Stimulated activated naive CD4-positive, alpha-beta T cell treated with Interleukin-2 at 50 U/mL for 16 hours (primary cell): Measurements from ENCODE around the gene FLYWCH2.
"Not testable (repeated sequence)": the region's sequence is repeated elsewhere in the genome, so short reads cannot be mapped to it uniquely, and the experiment has no call there.

ENCODE experiments used
- DNase-seq: peaks from one replicate; lab custom pipeline; 2025; lab: John Stamatoyannopoulos, UW

Gene FLYWCH2

GRCh38 chr16:2912330-2913199 is 29.6 kb downstream of the FLYWCH2 start:
- DNase-seq, result peak; percentile 17

DNA sequence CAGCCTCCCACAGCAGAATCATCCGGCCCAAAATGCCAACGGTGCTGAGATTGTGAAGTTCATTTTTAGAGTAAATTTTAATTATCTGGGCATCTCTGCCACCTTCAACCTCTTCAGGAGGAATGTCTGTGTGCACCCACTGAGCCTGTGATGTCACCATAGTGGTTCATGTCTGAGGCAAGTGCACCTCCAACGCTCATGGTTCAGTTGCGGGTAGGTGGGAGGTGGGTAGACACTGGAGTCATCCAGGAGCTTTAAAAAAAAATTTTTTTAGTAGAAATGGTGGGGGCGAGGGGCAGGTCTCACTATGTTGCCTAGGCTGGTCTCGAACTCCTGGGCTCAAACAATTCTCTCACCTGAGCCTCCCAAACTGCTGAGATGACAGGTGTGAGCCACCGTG is 30.6 kb downstream of the FLYWCH2 start:
- peak; percentile 19 for DNase-seq

DNA sequence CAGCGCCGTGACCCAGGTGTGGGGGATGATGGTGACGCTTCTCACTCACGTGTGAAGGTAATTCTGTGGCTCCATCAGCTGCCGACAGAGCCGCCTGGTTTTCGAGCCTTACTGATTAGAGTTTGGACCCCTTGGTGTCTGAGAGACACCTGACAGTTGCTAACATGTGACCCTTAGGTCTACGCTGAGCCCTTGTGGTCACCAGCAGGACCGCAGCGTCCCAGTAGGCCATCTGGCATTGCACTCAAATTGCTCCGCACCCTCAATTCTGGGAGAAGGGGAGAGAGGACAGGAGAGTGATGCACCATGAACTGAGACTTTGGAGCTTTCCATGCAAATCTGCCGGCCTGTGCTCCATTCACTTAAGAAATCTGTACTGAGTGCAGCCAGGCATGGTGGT is 31.2 kb downstream of the FLYWCH2 start:
- no peak for DNase-seq

- no peak for DNase-seq
Measured at GRCh38 chr16:2915196-2915929, 32.3 kb downstream of the FLYWCH2 start.

DNA sequence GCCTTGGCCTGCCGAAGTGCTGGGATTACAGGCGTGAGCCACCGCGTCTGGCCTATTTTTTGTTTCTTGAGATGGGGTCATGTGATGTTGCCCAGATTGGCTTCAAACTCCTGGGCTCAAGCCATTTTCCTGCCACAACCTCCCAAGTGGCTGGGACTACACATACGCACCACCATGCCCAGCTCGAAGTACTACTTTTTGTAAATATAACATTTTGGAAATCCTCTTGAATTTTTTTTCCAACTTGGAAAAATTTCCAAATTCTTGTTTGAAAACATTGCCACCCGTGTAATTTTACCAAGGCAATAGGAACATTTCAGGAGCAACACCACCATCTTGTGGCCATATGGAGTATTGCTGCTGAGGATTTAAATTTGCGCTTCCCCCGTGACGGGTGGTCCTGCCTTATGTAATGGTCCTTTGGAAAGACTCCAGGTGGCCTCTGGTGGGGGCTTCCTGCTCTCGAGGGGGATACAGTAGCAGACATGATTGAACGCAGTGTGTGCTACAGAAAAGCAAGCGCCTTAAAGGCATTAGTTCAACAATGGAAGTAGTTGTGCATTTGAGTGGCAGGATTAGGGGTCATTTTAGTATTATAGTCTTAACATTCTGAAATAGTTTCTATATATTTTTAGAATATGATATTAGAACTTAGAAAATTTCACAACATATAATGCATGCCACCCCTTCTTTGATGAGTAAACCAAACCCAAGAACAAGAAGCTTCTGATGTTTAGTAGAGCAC is 36.7 kb downstream of the FLYWCH2 start:
- peak; percentile 29 for DNase-seq

GRCh38 chr16:2923481-2923880 is 40.5 kb downstream of the FLYWCH2 start:
- no peak for DNase-seq

DNA sequence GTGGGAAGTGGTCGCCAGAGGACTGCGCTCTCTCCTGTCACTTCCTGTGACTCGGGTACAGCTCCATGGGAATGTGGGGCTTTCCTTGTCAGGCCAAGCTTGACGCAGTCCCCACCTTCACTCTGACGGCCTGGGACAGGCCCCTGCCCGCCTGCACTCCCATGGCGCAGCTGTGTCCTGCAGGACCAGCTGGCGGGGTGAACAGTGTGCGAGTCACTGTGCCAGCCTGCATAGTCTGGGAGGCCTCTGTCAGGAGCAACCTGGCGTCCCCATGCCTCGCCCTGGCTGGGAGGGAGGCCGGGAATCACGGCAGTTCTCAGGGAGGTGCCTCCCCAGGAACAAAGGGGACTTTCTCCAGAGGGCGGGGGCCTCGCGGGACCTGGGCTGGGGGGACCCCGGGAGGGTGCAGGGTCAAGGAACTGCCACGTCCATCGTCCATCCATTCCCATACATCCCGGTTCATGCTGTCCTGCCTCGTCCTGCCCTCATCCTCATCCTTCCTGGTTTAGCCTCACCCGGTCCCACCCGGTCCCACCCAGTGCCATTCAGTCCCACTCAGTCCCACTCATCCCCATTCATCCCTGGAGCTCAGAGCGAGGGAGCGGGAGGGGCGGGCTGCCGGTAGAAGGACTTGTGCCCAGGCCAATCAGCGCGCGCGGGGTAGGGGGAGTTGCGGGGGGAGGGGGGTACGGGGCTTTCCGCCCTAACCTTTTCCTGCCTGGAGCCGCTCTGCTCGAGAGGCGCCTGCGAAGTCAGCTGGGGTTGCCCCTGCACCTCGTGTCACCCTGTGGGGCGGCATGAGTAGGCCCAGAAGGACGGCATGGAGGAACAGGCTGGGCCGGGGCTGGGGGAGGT is 42.1 kb downstream of the FLYWCH2 start:
- DNase-seq, result no peak

GRCh38 chr16:2925951-2926649 is 43.1 kb downstream of the FLYWCH2 start:
- no peak for DNase-seq

GRCh38 chr16:2926650-2926999 is 43.6 kb downstream of the FLYWCH2 start:
- no peak for DNase-seq

DNA sequence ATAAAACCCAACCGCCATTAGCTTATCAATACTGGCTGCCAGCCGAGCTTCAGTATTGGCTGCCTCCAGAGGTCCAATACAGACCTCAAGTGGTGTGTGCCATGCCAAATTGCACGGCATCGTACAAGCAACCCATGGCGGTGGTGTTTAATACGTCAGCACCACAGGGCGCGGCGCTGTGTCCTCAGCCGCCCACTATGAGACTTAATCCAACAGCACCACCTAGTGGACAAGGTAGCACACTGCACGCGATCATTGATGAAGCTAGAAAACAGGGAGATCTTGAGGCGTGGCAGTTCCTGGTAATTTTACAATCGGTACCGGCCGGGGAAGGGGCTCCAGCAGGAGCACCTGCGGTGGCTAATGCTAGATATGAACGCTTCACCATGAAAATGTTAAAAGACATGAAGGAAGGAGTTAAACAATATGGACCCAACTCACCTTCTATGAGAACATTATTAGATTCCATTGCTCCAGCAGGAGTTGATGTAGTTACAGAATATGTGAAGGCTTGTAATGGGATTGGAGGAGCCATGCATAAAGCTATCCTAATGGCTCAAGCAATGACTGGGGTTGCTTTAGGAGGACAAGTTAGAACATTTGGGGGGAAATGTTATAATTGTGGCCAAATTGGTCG is 44.1 kb downstream of the FLYWCH2 start:
- peak; percentile 82 for DNase-seq

DNA sequence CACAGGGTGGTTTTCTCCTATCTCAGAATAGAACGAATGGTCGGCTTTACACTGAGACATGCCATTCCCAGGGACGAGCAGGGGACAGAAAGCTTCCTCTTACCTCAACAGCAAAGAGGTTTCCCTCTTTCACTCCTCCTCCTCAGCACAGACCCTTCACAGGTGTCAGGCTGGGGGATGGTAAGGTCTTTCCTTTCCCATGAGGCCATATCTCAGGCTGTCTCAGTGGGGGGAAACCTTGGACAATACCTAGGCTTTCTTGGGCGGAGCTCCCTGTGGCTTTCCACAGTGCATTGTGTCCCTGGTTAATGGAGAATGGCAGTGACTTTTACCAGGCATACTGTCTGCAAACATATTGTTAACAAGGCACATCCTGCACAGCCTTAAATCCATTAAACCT is 45.1 kb downstream of the FLYWCH2 start:
- DNase-seq, result not testable (repeated sequence)

DNA sequence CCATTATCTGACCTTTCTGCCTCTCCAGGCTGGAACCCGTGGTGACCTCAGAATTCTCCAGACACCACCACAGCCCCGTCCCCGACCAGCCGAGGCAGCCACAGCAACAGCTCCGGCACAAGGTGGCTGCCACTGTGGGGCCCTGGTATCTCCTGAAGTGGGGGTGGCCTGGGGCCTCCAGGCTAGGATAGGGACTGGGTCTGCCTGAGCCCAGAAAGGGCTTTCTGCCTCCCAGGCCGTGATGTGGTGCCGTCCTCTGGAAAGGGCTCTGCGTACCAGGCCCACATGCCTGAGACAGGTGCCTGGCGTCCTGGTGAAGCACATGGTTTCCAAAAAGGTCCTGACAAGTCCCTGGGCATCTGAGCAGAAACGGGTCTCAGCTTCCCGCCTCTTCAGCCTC is 45.8 kb downstream of the FLYWCH2 start:
- DNase-seq, result no peak

GRCh38 chr16:2929693-2930092 is 46.7 kb downstream of the FLYWCH2 start:
- DNase-seq, result no peak

GRCh38 chr16:2930236-2930635 is 47.2 kb downstream of the FLYWCH2 start:
- DNase-seq, result no peak

GRCh38 chr16:2931231-2931914 is 48.4 kb downstream of the FLYWCH2 start:
- DNase-seq, result not testable (repeated sequence)

GRCh38 chr16:2933136-2933535 is 50.1 kb downstream of the FLYWCH2 start:
- DNase-seq, result no peak

GRCh38 chr16:2933701-2934100 is 50.7 kb downstream of the FLYWCH2 start:
- no peak for DNase-seq

GRCh38 chr16:2934450-2934849 is 51.4 kb downstream of the FLYWCH2 start:
- no peak for DNase-seq

DNA sequence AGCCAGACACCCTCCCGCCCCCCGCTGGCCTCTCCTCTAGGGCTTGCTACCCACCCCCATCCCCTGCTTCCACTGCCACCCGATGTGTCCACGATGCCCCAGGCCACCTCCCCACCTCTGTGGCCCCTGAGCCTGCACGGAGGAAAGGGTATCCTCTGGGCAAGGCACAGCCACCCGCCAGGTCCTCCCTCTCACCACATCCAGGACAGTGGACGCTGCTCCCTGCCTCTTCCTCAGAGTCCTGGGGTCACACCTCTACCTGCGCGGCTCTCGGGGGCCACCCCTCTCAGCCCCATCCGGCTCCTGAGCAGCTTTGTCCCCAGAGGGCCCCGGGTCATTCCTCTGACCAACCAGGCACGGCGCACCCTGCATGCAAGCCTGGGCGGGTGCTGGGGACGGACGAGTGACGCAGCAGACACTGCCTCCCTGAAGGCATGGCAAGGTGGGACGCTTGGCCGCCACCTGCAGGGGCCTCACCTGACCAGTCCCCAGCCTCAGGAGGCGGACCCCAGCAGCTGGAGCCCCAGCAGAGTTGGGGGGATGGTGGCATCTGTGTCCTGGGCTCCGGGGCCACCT is 53.5 kb downstream of the FLYWCH2 start:
- no peak for DNase-seq

DNA sequence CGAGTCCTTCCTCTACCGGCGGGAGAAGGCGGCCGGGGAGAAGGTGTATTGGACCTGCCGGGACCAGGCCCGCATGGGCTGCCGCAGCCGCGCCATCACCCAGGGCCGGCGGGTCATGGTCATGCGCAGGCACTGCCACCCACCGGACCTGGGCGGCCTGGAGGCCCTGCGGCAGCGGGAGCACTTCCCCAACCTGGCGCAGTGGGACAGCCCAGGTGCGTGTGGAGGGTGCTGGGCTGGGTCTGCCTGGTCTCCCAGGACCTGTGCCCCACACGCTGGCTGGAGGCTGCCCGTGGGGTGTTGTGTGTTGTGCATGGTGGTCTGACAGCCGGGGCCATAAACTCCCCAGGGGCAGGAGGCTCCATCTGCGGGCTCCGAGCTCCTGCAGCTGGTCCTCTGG is 54.2 kb downstream of the FLYWCH2 start:
- DNase-seq, result no peak
